Stimulated activated CD4-positive, alpha-beta T cell treated with anti-CD3 and anti-CD28 coated beads, Interleukin-15, amount 100 ng/mL, for 24 hours (primary cell): ENCODE measurements around the gene AVL9.
"Not testable (repeated sequence)": the region's sequence is repeated elsewhere in the genome, so short reads cannot be mapped to it uniquely, and the experiment has no call there.

Experiments used
- DNase-seq: peaks from one replicate; pipeline ENCODE4 v3.0.0-alpha.2; 2020

AVL9 gene

DNA sequence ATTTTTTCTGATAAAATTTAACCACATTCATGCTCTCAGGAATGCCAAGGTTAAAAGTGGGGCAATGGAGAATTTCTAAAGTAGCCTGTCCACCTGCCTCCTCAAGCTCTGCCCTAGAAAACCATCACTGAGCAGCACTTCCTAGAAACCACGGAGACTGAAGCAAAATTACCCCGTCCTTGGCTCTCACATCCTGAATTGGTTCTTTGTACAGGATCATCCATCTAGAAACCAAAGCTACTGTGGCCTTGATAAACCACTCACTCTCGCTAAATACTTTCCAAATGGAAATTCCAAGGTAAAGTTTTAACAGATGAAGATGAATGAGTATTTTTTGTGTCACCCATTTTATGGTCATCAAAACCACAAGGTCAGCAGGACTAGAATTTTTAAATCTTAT, 96.6 kb downstream of the AVL9 start:
- no peak for DNase-seq

DNA sequence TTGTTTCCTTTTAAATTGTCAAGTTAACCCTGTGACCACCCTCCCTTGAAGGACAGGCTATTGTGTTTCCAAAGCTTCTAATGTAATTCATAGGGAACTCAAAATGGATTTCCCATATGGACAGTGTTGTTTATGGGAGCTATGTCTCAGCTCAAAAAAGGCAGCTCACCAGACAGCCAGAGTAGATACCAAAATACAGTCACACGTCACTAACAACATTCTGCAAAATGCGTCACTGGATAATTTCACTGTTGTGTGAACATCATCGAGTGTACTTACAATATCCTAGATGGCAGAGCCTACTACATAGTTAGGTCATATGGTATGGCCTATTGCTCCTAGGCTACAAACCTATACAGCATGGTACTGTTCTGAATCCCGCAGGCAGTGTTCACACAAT, 97.4 kb downstream of the AVL9 start:
- no peak for DNase-seq

- DNase-seq: no peak
Measured at GRCh38 chr7:32594965-32595490, 99.7 kb downstream of the AVL9 start.

GRCh38 chr7:32601196-32601595, 105.9 kb downstream of the AVL9 start:
- not testable (repeated sequence) for DNase-seq

- no peak for DNase-seq
Measured at GRCh38 chr7:32602470-32602869, 107.2 kb downstream of the AVL9 start.

DNA sequence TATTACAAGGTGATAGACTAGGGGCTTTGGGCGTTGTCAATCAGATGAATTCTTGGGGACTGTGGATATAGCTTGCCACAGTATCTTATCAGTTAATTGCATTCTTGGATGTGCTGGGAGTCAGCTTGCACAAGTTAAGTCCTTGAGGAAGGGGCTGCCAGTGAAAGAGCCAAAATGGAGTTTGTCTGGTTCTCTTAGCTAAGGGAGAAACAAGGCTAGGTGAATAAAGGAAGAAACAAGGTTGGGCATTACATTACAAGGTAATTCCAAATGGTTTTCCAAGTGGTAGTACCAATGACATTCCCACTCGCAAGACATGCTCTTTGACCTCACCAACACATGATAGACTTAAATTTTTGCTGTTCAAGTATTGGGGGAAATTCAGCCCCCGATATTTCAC, 108.2 kb downstream of the AVL9 start:
- not testable (repeated sequence) for DNase-seq

DNA sequence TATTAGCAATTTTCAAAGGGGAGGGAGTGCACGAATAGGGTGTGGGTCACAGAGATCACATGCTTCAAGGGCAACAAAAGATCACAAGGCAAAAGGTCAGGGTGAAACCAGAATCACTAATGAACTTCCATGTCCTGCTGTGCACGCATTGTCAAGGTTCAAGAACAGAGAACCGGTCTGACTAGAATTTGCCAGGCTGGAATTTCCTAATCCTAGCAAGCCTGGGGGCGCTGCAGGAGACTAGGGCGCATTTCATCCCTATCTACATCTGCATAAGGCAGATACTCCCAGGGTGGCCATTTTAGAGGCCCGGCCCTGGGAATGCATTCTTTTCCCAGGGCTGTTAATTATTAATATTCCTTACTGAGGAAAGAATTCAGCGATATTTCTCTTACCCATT, 108.8 kb downstream of the AVL9 start:
- not testable (repeated sequence) for DNase-seq

DNA sequence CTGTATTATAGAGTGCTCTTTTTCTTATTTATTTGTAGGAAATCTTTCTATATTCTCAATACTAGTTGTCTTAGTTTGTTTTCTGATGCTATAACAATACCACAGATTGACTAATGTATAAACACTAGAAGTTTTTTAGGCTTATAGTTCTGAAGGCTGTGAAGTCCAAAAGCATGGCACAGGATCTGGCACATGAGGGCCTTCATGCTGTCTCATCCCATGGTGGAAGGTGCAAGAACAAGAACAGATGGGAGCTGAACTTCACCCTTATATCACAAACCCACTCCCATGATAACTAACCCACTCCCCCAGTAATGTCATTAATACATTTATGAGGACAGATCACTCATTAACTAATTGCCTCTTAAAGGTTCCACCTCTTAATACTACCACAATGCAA, 109.7 kb downstream of the AVL9 start:
- DNase-seq: no peak

DNA sequence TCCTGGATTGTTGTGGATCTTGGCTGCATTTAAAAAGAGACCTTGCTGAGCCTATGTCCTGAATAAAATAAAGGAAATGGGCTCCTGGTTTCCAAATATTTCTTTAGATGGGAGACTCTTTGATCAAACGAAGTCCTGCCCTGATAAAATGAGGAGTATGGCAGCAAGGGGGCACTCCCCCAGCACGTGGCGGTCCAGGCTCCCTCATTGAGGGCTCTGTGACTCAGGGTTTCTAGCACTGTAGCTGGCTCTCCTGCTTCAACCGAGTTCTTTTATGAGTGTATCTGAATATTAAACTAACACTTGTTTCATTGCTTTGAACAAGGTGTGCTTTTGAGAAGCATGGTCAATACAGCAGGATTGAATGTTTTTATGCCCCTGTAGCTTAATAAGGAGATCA, 114.2 kb downstream of the AVL9 start:
- no peak for DNase-seq

GRCh38 chr7:32611201-32612099, 116.2 kb downstream of the AVL9 start:
- no peak for DNase-seq

DNA sequence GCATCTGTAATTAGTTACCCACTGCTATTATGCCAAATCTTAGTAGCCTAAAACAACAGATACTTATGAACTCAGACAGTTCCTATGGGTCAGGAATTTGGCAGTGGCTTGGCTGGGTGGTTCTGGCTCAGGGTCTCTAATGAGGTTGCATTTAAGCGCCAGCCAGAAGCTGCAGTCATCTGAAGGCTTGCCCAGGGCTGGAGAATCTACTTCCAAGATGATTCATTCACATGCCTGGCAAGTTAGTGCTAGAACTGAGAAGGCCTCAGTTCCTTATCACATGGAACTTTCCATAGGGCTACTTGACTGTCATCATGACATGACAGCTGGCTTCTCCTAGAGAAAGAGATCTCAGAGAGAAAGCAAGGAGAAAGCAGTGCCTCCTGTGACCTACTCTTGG, 121.3 kb downstream of the AVL9 start:
- DNase-seq: no peak

GRCh38 chr7:32618470-32618869, 123.2 kb downstream of the AVL9 start:
- DNase-seq: peak; percentile 13

GRCh38 chr7:32618987-32619386, 123.7 kb downstream of the AVL9 start:
- DNase-seq: no peak

DNA sequence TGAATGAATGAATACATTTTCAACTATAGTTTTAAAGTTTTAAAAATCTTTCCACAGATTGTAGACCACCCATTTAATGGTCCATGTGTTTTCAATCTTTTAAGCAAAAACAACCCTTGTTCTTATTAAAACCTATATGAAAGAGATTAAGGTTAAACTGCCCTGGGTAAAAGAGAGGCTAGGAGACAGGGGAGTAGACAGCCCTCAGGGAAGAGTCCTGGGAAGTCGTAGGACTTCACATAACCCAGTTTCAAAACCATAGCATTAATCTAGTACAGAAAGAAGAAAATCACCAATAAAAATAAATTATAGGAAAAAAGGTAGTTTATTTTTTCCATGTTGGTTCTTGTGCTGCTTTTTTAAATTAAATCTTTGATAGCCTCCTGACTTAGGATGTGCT, 124.1 kb downstream of the AVL9 start:
- not testable (repeated sequence) for DNase-seq

DNA sequence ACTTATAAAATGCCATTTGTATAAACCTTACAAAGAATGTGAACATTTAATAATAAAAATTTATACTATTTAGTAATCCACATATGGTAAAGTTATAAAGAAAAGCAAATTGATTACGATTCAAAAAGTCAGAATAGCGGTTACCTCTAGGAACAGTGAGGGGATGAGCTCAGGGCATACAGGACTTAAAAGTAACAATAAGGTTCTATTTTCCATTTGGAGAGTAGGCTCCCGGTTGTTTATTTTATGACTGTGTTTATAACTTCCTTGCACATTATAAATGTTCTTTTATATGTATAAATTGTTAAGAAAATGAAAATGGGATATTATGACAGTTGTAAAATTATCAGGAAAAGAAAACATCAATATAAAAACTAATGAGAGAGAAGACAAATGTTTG, 135.7 kb downstream of the AVL9 start:
- no peak for DNase-seq

- not testable (repeated sequence) for DNase-seq
Measured at GRCh38 chr7:32631590-32632497, 136.6 kb downstream of the AVL9 start.

- not testable (repeated sequence) for DNase-seq
Measured at GRCh38 chr7:32633446-32633845, 138.2 kb downstream of the AVL9 start.

GRCh38 chr7:32634798-32635393, 139.6 kb downstream of the AVL9 start:
- DNase-seq: not testable (repeated sequence)

GRCh38 chr7:32636725-32637462, 141.6 kb downstream of the AVL9 start:
- not testable (repeated sequence) for DNase-seq

GRCh38 chr7:32637611-32638010, 142.3 kb downstream of the AVL9 start:
- DNase-seq: not testable (repeated sequence)
